ENCODE results near the gene CMSS1. TPM values are rescaled to one million over a fixed set of nuclear protein-coding genes. Genes with fewer than 3 reads are reported as not detected.

CMSS1 gene
- total and polyA plus RNA-seq, 2 of the 13 experiments (the other 11 are each of a cell fraction or from before 2014, with no cell fraction given) = 6.4 to 48.7 TPM

DNA sequence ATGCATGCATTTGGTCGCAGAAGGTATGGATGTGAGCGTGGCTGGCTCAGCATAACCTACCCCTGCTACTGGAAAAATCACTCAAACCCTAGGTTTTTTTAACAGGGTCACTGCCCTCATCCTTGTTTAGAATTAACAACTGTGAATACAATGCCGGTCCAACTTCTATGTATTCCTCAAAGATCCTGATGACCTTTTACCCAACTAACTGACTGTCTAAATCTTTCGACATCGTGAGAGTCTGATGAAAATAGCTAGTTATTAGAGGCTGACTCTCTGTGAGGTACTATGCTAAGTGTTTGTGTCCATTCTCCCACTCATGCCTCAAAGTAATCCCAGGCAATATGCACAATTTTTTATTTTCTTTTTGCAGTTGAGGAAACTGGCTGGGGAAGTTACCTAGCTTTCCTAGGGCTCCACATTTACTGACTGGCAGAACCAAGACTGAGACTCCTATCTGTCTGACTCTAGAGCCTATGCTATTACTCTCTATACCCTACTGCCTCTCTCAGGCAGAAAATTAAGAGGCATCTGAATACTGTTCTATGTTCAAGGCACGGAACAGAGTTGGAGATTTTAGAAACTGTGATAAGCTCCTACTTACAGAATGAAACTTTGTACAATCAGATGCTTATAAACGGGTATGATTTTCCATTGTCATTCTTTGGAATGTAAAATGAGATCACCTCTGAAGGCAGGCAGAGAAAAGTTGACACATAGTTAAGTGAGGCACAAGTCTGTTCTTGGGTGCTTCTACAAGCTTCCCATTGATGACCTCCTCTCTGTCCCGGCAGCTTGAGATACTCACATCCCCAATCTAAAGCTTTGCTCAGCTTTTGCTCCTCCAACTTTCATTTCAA lies 240.3 kb downstream of the CMSS1 start (continued):
- TF ChIP-seq, protein P1, sequence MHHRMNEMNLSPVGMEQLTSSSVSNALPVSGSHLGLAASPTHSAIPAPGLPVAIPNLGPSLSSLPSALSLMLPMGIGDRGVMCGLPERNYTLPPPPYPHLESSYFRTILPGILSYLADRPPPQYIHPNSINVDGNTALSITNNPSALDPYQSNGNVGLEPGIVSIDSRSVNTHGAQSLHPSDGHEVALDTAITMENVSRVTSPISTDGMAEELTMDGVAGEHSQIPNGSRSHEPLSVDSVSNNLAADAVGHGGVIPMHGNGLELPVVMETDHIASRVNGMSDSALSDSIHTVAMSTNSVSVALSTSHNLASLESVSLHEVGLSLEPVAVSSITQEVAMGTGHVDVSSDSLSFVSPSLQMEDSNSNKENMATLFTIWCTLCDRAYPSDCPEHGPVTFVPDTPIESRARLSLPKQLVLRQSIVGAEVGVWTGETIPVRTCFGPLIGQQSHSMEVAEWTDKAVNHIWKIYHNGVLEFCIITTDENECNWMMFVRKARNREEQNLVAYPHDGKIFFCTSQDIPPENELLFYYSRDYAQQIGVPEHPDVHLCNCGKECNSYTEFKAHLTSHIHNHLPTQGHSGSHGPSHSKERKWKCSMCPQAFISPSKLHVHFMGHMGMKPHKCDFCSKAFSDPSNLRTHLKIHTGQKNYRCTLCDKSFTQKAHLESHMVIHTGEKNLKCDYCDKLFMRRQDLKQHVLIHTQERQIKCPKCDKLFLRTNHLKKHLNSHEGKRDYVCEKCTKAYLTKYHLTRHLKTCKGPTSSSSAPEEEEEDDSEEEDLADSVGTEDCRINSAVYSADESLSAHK (CRISPR knock-in tag; IDR thresholded peaks at IDR 0.05; ENCODE audit: borderline replicate concordance) = no peak
- 0 out of 2 replicates have a peak, but pooled peaks have one; percentile 12 for TF ChIP-seq MED1 (CRISPR knock-in tag; IDR thresholded peaks at IDR 0.05)
- TF ChIP-seq, protein P2, sequence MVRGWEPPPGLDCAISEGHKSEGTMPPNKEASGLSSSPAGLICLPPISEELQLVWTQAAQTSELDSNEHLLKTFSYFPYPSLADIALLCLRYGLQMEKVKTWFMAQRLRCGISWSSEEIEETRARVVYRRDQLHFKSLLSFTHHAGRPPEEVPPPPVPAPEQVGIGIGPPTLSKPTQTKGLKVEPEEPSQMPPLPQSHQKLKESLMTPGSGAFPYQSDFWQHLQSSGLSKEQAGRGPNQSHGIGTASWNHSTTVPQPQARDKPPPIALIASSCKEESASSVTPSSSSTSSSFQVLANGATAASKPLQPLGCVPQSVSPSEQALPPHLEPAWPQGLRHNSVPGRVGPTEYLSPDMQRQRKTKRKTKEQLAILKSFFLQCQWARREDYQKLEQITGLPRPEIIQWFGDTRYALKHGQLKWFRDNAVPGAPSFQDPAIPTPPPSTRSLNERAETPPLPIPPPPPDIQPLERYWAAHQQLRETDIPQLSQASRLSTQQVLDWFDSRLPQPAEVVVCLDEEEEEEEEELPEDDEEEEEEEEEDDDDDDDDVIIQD (CRISPR knock-in tag; IDR thresholded peaks at IDR 0.05; ENCODE audit: low read depth) = peak; percentile 38; the same call in 1 of the 2 replicates

DNA sequence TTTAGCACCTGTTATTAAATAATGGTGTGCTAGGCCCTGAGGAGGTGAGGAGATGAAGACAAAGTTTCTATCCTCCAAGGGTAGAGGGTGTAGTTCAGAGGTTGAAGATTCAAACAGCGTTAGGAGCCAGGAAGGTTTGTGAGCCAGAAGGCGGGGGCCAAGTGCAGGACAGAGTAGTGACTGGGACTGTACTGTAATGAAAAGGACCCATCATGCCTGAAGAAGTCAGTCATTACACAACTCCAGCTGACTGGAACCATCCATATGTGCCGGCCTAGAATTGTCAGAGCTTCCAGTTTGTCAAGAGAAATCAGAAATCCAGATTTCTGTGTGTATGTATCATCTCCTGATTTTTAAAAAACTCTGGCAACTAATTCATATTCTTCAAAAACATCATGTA lies 241.8 kb downstream of the CMSS1 start:
- Histone ChIP-seq H3K9me3 (ENCODE audit: low read length) (no peaks in the 10 kb centered on the region), H2AFZ (ENCODE audit: low read length) (no peak overlapping the region), H3K79me2 (ENCODE audit: insufficient read depth, low read length) (no peaks in the 10 kb centered on the region), H3K27me3 (ENCODE audit: control insufficient read depth in 1 of 2, insufficient read depth in 2 of 2, low read length in 2 of 2) (no peaks in the 10 kb centered on the region), H3K4me2 (ENCODE audit: low read depth, low read length) (no peak overlapping the region), H3K9ac (ENCODE audit: insufficient read depth, low read depth, low read length) (no peak overlapping the region), H4K20me1 (ENCODE audit: insufficient read depth, low read length) (no peaks in the 10 kb centered on the region), H3K27ac (ENCODE audit: extremely low read length, insufficient read depth, low read length) (no peak overlapping the region), H3K4me1 (ENCODE audit: insufficient read depth, low read length) (peaks cover 60% of the 10 kb centered on the region), H3K36me3 (replicated peaks in 1 of 2; ENCODE audit: control insufficient read depth in 1 of 2, insufficient read depth in 2 of 2, low read length in 2 of 2) (no peaks in the 10 kb centered on the region; a peak in 1 of 5 replicates), H3K4me3 (replicated peaks in 1 of 3; ENCODE audit: insufficient read depth in 1 of 3, low read depth in 2 of 3, low read length in 3 of 3) (no peak overlapping the region)
- no peak for ATAC-seq
- POLR2A ChIA-PET = no interaction called here
- no peak for FAIRE-seq
- intact Hi-C loops (cut with micrococcal nuclease; ENCODE audit: unreplicated experiment) = no loop called here
- CTCF ChIA-PET (ENCODE audit: low intra/inter-chr PET ratio, low total read pairs) = no interaction called here
- no peak for DNase-seq (ENCODE audit: low spot score)
- TF ChIP-seq, protein P3, sequence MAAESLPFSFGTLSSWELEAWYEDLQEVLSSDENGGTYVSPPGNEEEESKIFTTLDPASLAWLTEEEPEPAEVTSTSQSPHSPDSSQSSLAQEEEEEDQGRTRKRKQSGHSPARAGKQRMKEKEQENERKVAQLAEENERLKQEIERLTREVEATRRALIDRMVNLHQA (CRISPR knock-in tag; IDR thresholded peaks at IDR 0.05) = no peak
- TF ChIP-seq ZFYVE20 (CRISPR knock-in tag; IDR thresholded peaks at IDR 0.05; ENCODE audit: borderline replicate concordance, low read depth) (no peak), YEATS4 (CRISPR knock-in tag; IDR thresholded peaks at IDR 0.05; ENCODE audit: borderline replicate concordance) (no peak), IKZF4 (CRISPR knock-in tag; IDR thresholded peaks at IDR 0.05; ENCODE audit: borderline replicate concordance, low read depth, not compliant biosample characterization) (no peak), RXRB (CRISPR knock-in tag; IDR thresholded peaks at IDR 0.05; ENCODE audit: borderline replicate concordance) (no peak), ZMYM3 (CRISPR knock-in tag; IDR thresholded peaks at IDR 0.05) (no peak)
- 94% methylated on average over 3 of the region's 3 CpGs for WGBS (ENCODE audit: low lambda C conversion rate)
- in situ Hi-C loops (cut with HindIII; ENCODE audit: extremely low pct_ligation_motif_present, low pct_unique_long_range_greater_than_20kb) = no loop called here
- no TSS peak for BruUV-seq (replicated peaks)

Measured in HepG2 (cell line).